NK-92 treated with Interleukin-12 subunit alpha and Interleukin-12 subunit beta, amount 100 ng/mL, for 24 hours (cell line): ENCODE measurements around the gene CSGALNACT2.
"Not testable (repeated sequence)": the region's sequence is repeated elsewhere in the genome, so short reads cannot be mapped to it uniquely, and the experiment has no call there.

Source experiments
- DNase-seq: peaks from one replicate; lab custom pipeline; 2025; lab: John Stamatoyannopoulos, UW

The CSGALNACT2 gene

DNA sequence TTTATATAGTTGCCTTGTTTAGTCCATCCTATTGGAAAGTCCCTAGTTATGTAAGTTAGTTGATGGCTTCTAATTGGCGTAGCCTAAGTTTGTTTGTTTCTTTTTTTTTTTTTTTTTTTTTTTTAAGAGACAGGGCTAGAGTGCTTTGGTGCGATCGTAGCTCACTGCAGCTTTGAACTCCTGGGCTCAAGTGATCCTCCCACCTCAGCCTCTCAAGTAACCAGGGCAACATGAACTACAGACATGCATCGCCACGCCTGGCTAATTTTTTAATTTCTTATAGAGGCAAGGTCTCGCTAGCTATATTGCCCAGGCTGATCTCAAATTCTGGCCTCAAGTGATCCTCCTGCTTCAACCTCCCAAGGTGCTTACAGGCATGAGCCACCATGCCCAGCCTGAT, 7.1 kb downstream of the CSGALNACT2 start:
- no peak for DNase-seq

DNA sequence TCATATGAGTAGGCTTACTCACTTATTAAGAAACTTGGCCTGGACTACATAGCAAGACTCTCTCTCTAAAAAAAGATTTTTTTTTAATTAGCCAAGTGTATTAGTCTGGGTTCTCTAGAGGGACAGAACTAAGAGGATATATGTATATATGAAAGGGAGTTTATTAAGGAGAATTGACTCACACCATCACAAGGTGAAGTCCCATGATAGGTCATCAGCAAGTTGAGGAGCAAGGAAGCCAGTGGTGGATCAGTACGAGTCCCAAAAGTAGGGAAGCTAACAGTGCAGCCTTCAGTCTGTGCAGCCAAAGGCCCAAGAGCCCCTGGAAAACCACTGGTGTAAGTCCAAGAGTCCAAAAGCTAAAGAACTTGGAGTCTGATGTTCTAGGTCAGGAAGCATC, 7.7 kb downstream of the CSGALNACT2 start:
- DNase-seq = not testable (repeated sequence)

DNA sequence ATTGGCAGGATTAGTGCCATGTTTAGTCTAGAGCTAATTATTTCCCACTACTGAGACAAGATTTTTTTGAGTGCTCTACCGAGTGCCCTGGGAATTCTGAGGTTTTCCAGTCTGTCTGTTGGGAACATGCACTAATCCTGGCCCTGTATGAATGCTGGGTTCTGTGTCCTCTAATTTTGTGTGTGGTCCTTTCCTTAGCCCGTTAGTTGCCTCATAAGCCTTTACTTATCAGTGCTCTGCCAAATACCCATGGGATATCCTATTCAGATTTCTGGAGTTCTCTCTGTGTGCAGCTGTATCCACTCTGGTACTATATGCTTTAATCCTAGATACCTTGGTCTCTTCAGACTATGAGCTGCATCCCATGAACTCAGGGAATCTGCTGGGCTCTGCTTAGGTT, 13.1 kb downstream of the CSGALNACT2 start:
- DNase-seq = no peak

DNA sequence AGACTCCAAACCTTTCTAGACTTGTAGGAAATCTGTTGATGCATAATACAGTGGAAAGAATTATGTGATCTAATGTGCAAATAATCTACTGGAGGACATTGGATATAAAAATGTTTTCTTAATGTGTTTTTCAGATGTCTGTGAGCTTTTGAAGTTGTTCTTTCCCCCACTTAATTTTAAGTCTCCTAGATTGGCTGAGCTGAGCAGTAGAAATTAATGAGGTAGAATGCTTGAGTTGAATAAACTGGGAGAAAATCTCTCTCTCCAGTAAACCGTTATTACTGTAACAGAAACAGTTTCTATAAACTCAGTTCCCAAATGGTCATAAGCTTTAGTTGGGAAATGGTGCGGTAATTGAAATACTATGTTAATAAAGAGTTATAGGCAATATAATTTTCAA, 15.7 kb downstream of the CSGALNACT2 start:
- no peak for DNase-seq

DNA sequence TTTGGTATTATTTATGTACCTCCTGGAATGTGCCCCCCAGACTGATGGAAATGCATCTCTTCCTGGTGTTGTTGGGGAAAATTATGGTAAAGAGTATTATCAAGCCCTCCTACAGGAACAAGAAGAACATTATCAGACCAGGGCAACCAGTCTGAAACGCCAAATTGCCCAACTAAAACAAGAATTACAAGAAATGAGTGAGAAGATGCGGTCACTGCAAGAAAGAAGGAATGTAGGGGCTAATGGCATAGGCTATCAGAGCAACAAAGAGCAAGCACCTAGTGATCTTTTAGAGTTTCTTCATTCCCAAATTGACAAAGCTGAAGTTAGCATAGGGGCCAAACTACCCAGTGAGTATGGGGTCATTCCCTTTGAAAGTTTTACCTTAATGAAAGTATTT, 17.0 kb downstream of the CSGALNACT2 start:
- DNase-seq = no peak

DNA sequence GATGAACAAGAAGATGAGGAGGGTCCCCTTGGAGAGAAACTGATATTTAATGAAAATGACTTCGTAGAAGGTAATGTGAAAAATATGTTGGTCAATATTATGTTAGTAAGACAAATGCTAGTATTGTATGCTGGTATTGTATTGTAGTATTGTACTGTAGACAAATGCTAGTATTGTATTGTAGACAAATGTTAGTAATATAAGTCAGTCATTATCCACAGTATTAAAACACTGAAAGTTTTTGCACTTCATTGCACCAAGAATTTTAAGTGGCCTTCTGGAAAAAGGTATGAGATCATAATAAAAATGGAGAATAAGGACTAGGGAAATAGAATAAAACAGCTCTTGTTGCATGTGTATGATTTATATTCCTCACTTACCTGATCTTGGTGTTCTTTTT, 17.5 kb downstream of the CSGALNACT2 start:
- DNase-seq = no peak

DNA sequence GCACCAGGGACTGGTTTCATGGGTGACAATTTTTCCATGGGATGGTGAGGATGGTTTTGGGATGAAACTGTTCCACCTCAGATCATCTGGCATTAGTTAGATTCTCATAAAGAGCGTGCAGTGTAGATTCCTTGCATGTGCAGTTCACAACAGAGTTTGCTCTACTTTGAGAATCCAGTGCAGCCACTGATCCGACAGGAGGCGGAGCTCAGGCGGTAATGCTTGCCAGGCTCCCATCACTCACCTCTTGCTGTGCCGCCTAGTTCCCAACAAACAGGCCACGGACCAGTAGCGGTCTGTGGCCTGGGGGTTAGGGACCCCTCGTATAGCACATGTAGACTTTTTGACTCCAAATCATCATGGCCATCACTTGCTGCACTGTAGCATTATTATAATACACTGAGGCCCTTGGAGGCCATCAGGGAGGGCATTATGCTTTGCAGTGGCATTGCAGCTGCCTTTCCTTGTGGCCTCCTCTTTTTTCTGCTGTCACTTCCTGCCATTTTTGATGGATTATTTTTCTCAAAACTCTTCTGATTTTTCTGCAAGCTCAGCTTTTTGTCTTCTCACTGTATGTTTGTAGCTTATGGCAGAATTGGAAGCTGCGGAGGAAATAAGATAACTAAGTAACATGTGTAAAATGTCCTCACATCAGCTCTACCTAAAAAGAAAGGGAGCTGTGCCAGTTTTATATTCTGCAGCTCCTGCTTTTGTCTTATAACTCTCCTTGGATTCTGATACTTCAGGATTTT, 18.5 kb downstream of the CSGALNACT2 start:
- DNase-seq = no peak

DNA sequence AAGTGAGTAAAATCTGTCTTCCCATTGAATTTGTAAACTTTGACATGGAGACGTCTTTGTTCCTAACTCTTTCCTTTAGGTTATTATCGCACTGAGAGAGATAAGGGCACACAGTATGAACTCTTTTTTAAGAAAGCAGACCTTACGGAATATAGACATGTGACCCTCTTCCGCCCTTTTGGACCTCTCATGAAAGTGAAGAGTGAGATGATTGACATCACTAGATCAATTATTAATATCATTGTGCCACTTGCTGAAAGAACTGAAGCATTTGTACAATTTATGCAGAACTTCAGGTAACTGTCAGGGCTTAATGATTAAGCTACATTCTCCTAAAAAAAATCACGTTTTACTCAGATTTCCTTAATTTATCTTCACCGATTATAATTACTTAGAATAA, 20.4 kb downstream of the CSGALNACT2 start:
- DNase-seq = no peak

DNA sequence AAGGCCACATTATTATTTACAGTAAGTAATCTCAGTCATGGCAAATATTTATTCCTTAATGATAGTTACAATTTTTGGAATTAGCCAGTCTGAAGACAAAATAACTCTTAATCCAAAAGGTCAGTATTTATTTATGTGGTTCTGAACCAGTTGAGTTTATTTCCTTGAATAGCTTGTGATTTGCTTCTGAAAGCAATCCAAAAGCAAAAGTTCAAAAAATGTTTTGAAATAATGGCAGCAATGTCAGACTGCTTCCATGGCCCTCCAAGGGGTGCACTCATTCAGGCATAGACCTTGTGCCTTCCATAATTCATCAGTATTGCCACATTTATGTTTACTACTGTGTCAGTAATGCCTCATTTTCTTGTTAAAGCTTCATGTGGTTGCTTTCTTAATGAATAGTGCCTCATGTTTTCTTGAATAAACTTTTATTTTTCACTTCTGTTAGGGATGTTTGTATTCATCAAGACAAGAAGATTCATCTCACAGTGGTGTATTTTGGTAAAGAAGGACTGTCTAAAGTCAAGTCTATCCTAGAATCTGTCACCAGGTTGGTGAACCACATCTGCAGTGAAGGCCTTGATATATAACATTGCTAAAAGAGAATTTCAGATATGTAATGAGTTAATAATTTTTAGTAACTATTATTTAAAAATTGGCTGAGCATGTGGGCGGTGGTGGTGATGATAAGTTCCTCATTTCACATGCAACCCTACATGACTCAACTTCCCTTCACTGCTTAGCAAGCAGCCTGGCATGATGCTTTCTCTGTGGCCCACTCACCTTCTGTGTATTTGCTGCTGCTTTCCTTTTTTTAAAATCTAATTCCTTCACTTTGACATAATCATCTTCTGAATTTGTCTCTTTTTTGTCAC, 22.0 kb downstream of the CSGALNACT2 start:
- peak; percentile 36 for DNase-seq

DNA sequence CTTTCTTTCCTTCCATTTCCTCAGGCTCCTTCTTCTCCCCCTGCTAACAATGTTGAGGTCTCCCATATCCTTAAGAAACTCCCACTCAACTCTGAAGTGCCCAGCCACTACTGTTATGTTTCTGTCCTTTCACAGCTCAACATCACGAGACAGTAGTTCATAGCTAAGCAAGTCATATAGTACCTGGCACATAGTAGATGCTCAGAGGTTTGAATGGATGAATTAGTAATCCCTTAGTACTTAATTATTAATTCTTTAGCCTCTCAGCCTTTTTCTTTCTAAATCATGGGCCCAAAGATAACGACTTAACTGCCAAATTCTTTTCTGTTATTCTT, 22.6 kb downstream of the CSGALNACT2 start:
- DNase-seq = no peak

DNA sequence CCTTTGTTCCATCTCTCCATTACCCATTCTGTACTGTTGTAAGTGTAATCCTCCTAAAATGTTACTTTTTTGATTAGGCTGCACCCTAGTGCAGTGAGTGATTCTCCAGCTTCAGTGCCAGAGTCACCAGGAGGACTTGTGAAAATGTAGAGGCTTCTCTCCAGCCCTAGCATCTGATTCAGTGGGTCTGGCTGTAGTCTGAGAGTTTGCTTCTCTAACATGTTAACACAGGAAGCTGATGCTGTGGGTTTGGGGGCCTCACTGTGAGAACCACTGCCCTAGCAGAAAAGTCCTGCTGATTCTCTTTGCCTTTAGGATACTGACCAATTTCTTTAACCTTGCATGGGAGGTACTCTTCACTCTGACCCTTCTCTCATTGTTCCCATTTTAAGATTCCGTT, 24.4 kb downstream of the CSGALNACT2 start:
- DNase-seq = peak; percentile 41

DNA sequence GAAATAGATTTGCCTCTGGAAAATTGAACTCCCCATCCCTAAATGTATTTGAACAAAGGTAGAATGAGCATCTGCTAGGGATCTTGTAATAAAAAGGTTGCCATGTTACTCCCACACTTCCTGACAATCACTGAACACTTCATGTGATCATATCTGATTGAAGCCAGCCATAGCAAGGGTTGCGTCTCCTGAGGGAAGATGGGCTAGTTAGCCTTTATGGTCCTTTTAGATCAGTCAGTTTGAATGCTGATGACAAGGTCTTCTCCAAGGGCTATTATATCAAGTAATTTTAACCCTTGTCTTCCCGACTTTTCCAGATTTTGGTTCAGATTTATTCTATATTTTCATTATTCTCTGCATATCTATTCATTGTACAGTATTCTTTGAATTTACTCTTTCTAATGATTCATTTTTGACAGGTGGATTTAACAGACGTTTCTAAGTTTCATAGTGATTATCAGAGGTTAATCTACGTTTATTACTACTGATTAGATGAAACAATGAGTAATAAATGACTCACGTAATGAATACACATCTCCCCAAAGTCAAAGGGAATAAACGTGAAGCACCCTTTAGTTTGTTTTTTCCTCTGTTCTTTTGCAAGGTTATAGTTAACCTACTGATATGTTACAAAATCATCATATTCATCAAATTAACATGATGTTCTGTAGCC, 28.1 kb downstream of the CSGALNACT2 start:
- no peak for DNase-seq

DNA sequence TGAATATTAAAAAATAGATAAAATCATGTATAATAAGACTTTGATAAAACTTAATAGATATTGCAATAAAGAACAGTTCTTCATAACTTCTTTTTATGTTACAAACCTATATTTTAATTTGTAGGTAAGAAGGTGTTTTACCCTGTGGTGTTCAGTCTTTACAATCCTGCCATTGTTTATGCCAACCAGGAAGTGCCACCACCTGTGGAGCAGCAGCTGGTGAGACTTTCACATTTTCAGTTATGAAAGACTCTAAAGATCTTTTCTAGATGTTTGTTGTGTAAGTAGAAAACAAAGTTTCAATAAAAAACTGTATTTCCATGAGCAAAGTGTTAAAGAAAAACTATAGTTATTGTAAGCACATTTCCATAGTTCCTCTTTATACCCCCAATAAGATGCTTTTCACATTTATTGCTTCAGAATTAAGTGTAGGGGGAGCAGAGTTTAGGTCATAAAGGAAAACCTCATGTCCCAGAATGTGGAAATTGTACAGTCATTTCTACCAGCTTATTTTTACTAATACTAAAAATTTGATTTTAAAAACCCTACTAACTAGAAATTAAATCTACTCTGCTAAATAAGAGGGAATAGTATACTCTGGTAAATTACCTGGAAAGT, 28.7 kb downstream of the CSGALNACT2 start:
- no peak for DNase-seq

DNA sequence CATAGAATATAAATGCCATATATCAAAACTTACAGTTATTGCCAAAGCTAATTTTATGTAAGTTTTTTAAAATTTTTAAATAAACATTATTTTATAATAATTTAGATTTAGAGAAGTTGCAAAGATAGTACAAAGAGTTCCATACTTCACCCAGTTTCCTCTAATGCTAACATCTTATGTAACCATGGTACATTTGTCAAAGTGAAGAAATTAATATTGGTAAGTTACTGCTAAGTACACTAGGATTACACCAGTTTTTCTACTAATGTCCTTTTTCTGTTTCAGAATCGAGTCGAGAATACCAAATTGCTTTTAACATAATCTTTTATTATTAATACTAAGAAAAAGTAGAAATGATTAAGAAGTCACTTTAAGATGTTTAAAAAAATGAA, 29.2 kb downstream of the CSGALNACT2 start:
- DNase-seq = no peak

DNA sequence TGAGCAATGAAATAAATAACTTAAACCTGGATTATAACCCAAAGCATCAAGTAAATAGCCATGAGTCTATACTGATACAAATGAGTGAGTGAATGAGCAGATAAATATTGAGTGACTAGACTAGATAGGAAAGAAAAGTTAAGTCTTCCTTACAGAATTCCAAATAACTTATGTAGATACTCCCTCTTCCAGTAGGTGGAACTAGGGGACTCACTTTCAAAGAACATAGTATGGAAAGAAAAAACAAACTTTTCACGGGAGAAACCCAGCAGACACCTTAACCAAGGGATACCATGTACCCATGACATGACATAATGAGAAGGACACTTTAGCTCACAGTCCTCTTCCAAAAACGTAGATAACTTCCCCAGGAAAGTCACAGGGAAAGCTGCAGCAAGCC, 32.2 kb downstream of the CSGALNACT2 start:
- DNase-seq = no peak

DNA sequence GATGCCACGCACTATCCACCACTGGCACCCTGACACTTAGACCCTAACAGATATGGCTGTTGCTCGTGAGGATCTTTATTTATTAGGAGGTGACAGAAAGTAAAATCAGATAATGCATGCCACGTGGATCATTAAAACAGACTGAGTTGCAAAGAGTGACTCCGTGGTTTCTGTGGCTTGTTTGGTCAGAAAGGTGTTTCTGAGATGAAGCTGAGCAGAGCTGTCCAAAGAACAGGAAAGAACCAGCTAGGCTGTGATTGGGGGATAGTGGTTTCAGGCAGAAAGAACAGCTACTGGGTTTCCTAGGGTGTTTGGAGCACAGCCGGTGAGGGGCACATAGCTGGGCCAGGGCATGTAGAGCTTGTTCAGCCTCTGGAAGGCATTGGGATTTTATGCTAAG, 34.4 kb downstream of the CSGALNACT2 start:
- peak; percentile 8 for DNase-seq

DNA sequence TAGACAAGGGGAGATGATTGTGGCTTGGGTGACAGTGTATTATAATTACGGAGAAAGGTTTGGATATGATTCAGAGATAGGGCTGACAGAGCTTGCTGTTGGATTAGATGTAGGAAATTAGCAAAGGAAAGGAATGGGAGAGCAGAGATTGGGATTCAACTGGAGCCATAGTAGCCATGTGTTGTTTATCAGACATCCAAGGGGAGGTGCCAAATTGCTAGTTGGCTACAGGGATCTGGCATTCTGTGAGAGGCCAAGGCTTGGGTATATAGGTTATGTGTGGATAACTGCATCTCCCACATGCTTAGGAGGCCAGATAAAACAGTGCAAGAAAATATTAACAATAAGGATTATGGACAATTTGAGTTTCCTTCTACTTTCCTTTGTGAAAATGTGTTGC, 34.9 kb downstream of the CSGALNACT2 start:
- DNase-seq = no peak

DNA sequence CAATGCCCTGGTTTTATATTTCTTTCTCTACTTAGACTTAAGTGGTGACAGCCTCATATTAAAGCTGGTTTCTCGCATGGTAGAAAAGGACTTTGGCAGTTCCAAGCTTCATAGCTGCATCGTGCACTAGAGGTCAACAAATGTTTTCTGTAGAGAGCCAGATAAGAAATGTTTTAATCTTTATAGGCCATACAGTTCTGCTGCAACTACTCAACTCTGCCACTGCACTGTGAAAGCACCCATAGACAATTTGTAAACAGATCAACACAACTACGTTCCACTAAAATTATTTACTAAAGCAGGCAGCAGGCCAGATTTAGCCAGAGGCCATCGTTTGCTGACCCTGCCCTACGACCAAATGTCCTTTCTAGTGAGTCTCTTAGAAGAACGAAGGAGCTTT, 36.7 kb downstream of the CSGALNACT2 start:
- no peak for DNase-seq

DNA sequence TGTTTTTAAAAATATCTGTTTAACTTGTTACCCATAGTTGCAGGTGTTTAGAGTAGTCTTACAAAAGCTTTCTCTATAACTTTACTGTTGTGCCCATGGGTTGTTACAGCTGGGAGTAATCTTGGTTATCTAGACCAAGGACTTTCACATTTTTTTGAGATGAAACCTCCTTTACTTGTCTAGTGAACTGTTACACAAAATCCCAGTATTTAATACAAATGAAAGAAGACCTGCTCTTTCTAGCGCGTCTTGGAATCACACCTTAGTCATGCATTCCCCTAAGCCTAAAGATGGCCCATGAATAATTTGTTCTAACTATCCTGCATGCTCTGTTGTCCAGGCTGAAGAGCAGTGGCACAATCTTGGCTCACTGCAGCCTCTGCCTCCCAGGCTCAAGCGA, 38.0 kb downstream of the CSGALNACT2 start:
- DNase-seq = no peak

DNA sequence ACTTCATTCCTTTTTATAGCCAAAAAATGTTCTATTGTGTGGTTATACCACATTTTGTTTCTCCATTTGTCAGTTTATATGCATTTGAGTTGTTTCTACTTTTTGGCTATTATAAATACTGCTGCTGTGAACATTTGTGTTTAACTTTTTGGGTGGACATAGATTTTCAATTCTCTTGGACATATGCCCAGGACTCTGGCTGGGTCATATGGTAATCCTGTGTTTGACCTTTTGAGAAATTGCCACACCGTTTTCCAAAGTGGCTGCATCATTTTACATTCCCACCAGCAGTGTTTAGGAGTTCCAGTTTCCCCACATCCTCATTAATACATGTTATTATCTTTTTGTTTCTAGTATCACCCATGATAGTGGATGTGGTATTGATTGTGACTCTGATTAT, 39.4 kb downstream of the CSGALNACT2 start:
- no peak for DNase-seq

DNA sequence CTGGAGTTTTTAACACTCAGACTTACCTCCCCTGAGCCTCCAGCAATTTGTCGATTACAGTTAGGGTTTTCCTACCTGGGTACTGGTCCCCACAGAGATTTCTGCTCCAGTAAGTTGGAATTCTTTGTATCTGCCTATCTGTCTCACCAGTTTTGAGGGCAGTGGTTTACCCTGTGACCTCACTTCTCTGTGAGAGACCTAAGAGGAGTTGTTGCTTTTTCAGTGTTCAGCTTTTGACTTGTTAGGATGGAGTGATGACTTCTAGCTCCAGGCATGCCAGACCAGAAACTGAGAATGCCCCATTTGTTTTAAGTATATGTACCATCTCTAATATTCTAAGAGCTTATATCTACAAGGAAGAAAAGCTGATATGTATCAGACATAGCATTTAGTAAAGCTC, 42.9 kb downstream of the CSGALNACT2 start:
- DNase-seq = no peak

DNA sequence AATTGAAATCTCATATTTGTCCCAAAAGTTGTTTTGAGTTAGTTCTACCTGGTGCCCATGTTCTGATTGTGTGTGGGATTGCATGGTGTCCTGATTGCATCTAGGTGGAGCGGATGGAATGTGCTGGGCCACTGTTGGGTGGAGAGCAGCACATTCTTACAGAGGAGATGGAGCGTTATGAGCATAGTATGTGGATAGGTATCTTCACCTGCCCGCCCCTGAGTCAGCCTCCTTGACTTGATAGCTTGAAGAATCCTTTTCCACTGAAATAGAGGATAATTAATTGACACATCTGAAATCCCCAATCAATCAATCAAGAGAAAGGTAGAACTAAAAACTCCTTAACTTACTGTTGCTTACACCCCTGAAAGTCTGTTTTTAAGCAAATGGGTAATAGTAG, 45.5 kb downstream of the CSGALNACT2 start:
- not testable (repeated sequence) for DNase-seq

DNA sequence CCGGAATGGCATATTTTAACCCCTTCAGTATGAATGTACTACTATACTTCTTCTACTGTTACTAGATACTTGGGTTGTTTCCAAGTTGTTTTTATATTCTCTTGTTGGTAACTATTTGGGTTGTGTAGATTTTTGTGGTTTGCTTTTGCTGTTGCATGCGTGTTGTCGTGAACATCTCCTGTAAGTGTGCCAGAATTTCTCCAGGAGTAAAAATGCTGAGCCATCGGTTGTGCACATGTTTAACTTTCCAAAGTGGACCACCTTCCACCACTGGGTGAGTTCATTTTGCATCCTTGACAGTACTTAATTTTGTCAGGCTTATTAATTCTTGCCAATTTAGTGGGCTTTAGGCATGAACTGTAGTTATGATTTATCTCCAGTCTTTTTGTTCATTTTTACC, 47.9 kb downstream of the CSGALNACT2 start:
- no peak for DNase-seq
